GM18861 (cell line): ENCODE data around the gene C2CD4D.
"Not testable (repeated sequence)": the region's sequence is repeated elsewhere in the genome, so short reads cannot be mapped to it uniquely, and the experiment has no call there.

Experiments used
- ATAC-seq: cut with Tn5 transposase; IDR thresholded peaks from one replicate; pipeline ENCODE4 v1.9.1; 2021; ENCODE audit not compliant: unreplicated experiment

Gene C2CD4D

DNA sequence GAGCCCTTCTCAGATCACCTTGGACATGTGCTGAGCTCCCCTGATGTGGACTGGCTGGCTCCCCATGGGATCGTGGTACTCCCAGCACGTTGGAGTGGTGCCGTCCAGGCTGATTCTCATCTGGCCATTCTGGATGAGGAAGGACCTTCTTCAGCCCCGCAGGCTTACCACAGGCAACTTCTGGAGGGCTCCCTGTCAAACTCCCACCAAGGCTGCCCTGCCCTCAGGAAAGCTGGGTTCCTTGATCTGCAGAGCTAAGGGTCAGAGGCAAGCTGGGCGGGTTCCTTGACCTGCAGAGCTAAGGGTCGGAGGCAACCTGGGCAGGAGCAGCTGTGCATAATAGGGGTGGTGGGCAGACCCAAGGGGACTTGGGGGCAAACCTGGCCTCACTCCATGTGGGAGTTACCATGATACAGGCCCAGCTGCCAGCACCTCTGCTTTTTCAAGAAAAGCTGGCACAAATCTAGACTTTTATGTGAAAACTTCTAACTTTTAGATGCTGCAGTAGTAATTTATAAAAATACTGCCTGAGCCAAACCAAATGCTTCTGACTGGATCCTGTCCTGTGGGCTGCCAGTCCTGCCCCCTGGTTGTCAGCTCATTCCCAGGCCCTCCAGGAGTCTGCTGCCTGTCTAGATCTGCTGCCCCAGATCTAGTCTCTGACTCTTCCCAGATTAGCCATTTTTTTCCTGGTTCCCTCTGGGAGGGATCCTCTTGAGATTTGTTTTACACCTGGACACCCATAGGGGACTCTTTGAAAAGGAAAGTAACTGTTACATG lies 19.5 kb upstream of the C2CD4D start:
- no peak for ATAC-seq

DNA sequence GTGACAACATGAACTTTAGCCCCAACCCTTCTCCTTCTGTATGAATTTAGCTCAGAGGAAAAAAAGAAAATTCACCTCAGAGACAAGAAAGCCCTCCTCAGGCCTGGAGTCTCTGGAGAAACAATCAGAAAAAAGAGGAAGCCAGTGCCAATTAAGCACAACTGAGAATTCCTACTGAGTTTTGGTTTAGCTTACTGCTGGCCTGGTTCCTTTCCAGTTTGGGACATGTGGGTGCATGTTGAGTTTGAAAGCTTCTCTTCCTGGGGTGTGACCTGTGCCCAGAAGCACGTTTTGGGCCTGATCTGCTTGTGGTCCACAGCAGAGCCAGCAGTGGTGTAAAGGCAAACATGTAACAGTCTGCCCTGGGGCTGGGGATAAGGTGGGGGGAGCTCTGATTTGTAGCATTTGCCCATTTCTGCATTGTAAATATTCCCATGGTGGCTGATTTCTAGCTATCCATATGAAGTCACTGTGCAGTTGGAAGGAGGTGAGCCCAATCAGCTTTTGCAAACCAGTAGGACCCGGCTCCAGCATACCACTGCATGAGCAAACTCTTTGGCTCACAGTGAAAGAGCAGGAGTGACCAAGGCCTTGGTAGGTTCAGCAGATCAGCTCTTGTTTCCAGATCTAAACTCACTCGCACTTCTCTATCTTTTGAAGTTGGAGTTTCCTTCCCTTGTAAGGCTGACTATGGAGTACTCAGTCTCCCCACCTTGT lies 18.6 kb upstream of the C2CD4D start:
- ATAC-seq, result no peak

DNA sequence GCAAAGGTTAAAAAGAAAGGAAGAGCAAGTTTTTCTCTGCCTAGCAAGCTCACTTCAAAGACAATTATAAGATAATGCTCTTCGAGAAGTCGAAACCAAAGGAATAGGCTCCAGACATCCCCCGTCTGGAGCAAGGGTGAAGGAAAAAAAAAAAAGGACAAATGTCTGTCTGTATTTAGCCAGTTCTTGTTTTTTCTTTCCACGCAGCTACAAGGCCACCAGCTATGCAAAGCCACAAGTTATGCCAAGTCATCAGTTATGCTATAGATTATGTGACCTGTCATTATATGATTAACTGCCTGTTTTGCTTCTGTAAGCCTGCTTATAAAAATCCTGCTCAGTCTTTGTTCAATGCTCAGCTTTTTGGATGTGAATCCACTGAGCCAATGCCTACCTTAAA lies 16.3 kb upstream of the C2CD4D start:
- no peak for ATAC-seq

DNA sequence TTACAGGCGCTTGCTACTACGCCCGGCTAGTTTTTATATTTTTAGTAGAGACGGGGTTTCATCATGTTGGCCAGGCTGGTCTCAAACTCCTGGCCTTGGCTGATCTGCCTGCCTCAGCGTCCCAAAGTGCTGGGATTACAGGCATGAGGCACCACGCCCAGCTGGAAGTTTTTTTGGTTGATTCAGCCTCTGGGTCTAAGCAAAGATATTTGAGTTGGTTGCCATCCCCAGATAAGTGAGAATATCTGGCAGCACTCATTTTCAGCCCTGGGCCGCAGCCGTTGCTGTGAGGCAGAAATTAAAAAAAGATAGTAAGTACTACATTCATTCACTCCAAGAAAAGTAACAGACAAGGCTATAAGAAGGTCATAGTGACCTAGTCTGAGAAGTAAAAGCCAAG lies 15.9 kb upstream of the C2CD4D start:
- not testable (repeated sequence) for ATAC-seq

- no peak for ATAC-seq
Measured at GRCh38 chr1:151854658-151855057, 15.0 kb upstream of the C2CD4D start.

- ATAC-seq, result no peak
Measured at GRCh38 chr1:151853411-151853943, 13.9 kb upstream of the C2CD4D start, which contains the start of gene THEM5. TSS of gene THEM5 (minus strand) at chr1:151853712. CDS start at chr1:151853565, 147 bp downstream.

- ATAC-seq, result no peak
Measured at GRCh38 chr1:151852733-151853132, 13.1 kb upstream of the C2CD4D start.

- no peak for ATAC-seq
Measured at GRCh38 chr1:151851886-151852285, 12.3 kb upstream of the C2CD4D start.

DNA sequence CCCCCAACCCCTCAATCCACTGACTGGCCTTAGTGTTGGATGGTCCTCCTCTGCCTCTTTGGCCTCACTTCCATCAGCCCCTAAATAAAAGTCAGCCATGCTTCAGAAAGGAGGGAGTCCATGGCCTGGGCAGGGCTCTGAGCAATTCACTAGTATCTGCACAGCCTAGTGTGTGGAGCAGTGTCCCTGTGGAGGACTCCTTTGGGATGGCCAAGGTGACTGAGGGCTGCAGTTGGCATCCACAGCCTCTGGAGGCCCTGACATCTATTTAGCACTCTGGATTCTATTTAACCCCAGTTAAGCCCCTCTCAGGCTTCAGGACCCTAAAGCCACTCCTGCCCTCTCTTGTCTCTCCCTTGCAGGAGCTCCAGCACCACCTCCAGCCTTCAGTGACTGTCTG lies 10.3 kb upstream of the C2CD4D start:
- no peak for ATAC-seq

DNA sequence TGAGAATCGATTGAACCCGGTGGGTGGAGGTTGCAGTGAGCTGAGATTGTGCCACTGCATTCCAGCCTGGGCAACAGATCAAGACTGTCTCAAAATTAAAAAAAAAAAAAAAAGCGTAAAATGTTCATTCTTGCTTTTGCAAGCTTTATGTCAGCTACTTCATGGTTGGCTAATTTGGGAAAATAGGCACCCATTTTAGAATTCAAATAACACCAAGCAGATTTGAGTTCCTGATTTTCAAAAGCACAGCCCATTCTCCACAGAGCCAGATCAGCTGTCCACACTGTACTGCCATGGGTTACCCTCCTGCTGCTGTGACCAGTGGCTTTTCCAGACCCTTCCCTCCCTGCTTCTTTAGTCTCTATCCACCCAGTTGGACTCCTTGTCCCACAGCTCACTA lies 9.5 kb upstream of the C2CD4D start:
- no peak for ATAC-seq

- ATAC-seq, result no peak
Measured at GRCh38 chr1:151847867-151848596, 8.4 kb upstream of the C2CD4D start.

DNA sequence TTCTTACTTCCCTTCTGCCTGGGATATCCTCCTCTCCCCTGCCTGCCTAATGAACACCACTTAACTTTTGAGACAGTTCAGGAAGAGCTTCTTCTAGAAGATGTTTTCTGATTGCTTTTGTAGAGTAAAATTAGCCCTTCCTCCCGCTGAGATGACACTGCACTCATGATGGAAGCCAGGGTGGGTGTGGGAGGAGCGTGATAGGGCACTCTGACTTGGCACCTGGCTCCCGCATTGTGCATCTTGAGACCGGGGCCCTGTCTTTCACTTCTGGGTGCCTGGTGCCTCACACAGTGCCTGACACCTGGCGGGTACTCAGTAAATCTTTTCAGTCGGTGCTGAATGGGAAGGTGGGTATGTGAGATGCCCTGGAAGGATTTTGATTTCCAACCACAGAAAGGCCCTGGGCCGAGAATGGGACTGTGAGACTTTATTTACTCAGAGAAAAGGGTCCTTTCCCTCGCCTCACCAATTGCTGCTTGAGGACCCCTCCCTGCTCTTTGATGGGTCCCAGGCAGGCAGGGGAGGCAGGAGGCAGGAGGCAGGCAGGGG lies 7.1 kb upstream of the C2CD4D start:
- ATAC-seq, result no peak

GRCh38 chr1:151846062-151846568 lies 6.5 kb upstream of the C2CD4D start:
- ATAC-seq, result no peak

- ATAC-seq, result no peak
Measured at GRCh38 chr1:151843398-151843797, 3.8 kb upstream of the C2CD4D start.

- ATAC-seq, result no peak
Measured at GRCh38 chr1:151841141-151841540, 1.5 kb upstream of the C2CD4D start.

GRCh38 chr1:151840421-151840820 lies 801 bp upstream of the C2CD4D start:
- ATAC-seq, result no peak

GRCh38 chr1:151839082-151839412 lies 573 bp downstream of the C2CD4D start:
- no peak for ATAC-seq

- ATAC-seq, result no peak
Measured at GRCh38 chr1:151838222-151839081, 1.2 kb downstream of the C2CD4D start.

DNA sequence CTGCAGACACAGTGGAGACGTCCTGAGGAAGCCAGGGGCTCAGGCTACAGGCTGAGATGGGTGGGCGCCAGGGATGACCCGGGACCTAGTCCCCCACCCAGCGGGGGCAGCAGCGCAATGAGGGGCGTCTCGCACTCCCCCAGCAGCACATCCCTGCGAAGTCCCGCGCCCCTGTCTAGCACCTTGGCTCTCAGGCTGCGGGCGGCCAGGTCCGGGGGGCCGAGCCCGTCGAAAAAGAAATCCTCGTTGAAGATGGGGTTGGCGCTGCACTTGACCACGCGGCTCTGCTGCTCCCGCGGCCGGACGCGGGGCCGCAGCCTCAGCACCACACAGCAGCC lies 1.8 kb downstream of the C2CD4D start:
- ATAC-seq, result no peak

DNA sequence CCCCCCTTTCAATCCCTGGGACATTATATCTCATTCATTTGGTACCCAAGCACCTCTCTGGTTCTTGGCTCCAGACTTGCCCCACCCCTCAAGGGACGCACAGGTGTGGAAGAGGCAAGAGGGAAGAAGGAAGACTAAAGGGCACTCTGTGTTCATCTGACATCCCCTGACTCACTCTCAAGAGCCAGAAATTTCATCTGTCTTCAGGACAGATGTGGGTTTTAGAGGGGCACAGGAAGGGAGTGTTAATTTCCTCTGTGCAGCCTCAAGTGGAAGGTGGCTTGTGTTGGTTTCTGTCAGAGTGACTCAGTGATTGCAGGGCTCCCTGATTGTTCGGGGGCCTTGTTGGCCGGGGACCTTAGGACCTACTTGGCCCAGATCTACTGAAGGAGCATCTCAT lies 2.4 kb downstream of the C2CD4D start:
- ATAC-seq, result no peak
